Bronchial epithelial cell (primary cell): ENCODE data around the gene MGLL. TPM values are rescaled to one million over a fixed set of nuclear protein-coding genes. Genes with fewer than 3 reads are reported as not detected.

Experiments used
- DNase-seq: peaks from one replicate; pipeline ENCODE4 v3.0.0-alpha.2; 2010; ENCODE audit warnings: low read depth
- FAIRE-seq: peaks from 2 replicates; lab custom pipeline; 2011; peaks lifted over from hg19 to GRCh38; lab: Jason Lieb, UNC
- H3K27me3 ChIP-seq: 2 replicates; pipeline ENCODE4 v1.5.1; 2011; ENCODE audit warnings: low read length; ENCODE audit not compliant: control insufficient read depth, insufficient read depth
- H3K36me3 ChIP-seq: 2 replicates; pipeline ENCODE4 v1.5.1; 2011; ENCODE audit warnings: low read length; ENCODE audit not compliant: control insufficient read depth, insufficient read depth
- H3K4me3 ChIP-seq: 2 replicates; pipeline ENCODE4 v1.5.1; 2011; ENCODE audit warnings: mild to moderate bottlenecking, low read depth, low read length, control low read depth
- total RNA-seq: library from RNA; depleted of rRNA; stranded (reverse); fragments of >200 nt; gene quantifications from 2 replicates; pipeline ENCODE4 v1.2.1, GENCODE V29; 2014
- TF ChIP-seq, protein P1 (sequence below): IDR thresholded peaks from 2 replicates; pipeline ENCODE4 v1.5.1; 2011; ENCODE audit warnings: mild to moderate bottlenecking, moderate library complexity, low read length, control low read depth, inconsistent platforms; ENCODE audit not compliant: insufficient read depth, severe bottlenecking

Gene MGLL
- total RNA-seq, 1 donor from 2014 or later, result 25.5 TPM

- Histone ChIP-seq H3K27me3 (no peaks in the 10 kb centered on the region), H3K4me3 (no peak overlapping the region), H3K36me3 (no peaks in the 10 kb centered on the region)
- DNase-seq (peak; percentile 59), FAIRE-seq (no peak)
- TF ChIP-seq, protein P1, sequence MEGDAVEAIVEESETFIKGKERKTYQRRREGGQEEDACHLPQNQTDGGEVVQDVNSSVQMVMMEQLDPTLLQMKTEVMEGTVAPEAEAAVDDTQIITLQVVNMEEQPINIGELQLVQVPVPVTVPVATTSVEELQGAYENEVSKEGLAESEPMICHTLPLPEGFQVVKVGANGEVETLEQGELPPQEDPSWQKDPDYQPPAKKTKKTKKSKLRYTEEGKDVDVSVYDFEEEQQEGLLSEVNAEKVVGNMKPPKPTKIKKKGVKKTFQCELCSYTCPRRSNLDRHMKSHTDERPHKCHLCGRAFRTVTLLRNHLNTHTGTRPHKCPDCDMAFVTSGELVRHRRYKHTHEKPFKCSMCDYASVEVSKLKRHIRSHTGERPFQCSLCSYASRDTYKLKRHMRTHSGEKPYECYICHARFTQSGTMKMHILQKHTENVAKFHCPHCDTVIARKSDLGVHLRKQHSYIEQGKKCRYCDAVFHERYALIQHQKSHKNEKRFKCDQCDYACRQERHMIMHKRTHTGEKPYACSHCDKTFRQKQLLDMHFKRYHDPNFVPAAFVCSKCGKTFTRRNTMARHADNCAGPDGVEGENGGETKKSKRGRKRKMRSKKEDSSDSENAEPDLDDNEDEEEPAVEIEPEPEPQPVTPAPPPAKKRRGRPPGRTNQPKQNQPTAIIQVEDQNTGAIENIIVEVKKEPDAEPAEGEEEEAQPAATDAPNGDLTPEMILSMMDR, result no peak
These were observed 143.4 kb downstream of the MGLL start for GRCh38 chr3:127678611-127679533.

DNA sequence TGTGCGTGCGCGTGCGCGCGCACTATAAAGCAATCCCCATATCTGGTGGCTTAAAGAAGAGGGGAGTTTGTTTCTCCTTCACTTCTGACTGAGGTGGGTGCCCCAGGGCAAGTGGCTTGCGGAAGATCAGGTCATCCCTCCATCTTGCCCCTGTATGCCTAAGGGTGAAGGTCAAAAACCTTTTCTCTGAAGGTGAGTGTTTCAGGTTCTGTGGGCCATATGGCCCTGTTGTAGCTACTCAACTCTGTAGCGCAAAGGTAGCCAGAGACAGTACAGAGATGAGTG lies 144.1 kb downstream of the MGLL start:
- no peaks in the 10 kb centered on the region for H3K27me3 ChIP-seq
- FAIRE-seq (no peak), DNase-seq (no peak)
- no peak overlapping the region for H3K4me3 ChIP-seq
- no peaks in the 10 kb centered on the region for H3K36me3 ChIP-seq
- TF ChIP-seq, protein P1, result no peak

GRCh38 chr3:127677541-127678314 lies 144.6 kb downstream of the MGLL start:
- TF ChIP-seq, protein P1, result no peak
- no peaks in the 10 kb centered on the region for H3K27me3 ChIP-seq
- no peak for FAIRE-seq

DNA sequence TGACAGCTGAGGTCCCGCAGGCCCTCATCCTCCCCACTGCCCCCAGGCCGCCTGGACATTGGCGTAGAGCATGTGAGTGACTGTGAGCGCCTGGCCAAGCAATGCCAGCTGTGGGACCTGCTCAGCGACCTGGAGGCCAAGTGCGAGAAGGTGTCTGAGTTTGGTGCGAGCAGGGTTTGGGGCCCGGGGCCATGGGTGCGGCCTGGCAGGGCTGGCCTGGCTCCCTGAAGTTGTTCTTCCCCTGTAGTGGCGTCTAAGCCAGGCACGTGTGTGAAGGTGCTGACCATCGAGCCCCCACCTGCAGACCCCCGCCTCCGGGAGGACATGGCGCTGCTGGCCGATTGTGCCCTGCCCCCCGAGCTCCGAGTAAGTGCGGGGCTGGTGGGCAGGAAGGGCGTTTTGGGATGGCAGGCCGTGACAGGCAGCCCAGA lies 145.4 kb downstream of the MGLL start:
- no peak for DNase-seq
- H3K4me3 ChIP-seq, result no peak overlapping the region
- FAIRE-seq, result no peak
- H3K36me3 ChIP-seq, result no peaks in the 10 kb centered on the region
- no peaks in the 10 kb centered on the region for H3K27me3 ChIP-seq
- TF ChIP-seq, protein P1, result no peak

More at GRCh38 chr3:127677541-127678314, 144.6 kb downstream of the MGLL start:
- Histone ChIP-seq H3K36me3 (no peaks in the 10 kb centered on the region), H3K4me3 (no peak overlapping the region)
- no peak for DNase-seq

DNA sequence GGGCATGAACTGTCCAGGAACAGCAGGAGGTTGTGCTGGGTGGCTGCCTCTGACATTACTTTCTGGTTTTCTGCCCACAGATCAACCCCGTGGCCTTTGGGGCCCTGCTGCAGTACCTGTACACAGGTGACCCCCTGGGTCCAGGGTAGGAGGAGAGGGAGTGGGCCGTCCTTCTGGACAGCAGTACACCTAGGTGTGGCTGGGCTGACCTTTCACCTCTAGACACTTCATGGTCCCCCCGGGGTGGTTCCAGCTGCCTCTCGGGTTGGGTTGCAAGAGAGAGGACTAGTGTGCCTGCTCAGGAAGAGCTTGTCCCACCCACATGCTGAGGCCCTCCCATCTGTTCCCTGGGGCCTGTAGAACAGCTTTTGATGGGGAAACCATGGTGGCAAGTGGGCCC lies 145.9 kb downstream of the MGLL start:
- FAIRE-seq (no peak), DNase-seq (no peak)
- H3K27me3 ChIP-seq, result no peaks in the 10 kb centered on the region
- TF ChIP-seq, protein P1, result no peak
- no peak overlapping the region for H3K4me3 ChIP-seq
- no peaks in the 10 kb centered on the region for H3K36me3 ChIP-seq
